Suprapubic skin (tissue), 4 donors: Measurements from ENCODE around the gene MAPK14. TPM values are rescaled to one million over a fixed set of nuclear protein-coding genes. Genes with fewer than 3 reads are reported as not detected.

ENCODE experiments used
- DNase-seq, 2 donors: peaks; one replicate each; pipeline ENCODE4 v3.0.0-alpha.2; 2019; ENCODE audit warnings: low spot score in 2 of 2
- H3K27ac ChIP-seq: fragments of 200-600 bp; sonication (generic); one replicate; pipeline ENCODE4 v1.5.1; 2019
- H3K27me3 ChIP-seq: fragments of 200-600 bp; sonication (generic); one replicate; pipeline ENCODE4 v1.5.1; 2019
- H3K36me3 ChIP-seq: fragments of 200-600 bp; sonication (generic); one replicate; pipeline ENCODE4 v1.5.1; 2019
- H3K4me1 ChIP-seq: fragments of 200-600 bp; sonication (generic); one replicate; pipeline ENCODE4 v1.5.1; 2019
- H3K4me3 ChIP-seq: fragments of 200-600 bp; sonication (generic); one replicate; pipeline ENCODE4 v1.5.1; 2019; ENCODE audit warnings: mild to moderate bottlenecking
- H3K9me3 ChIP-seq: fragments of 200-600 bp; sonication (generic); one replicate; pipeline ENCODE4 v1.5.1; 2019
- EP300 ChIP-seq: sonication (generic); formaldehyde crosslinking; IDR thresholded peaks from one replicate; pipeline ENCODE4 v1.6.1; 2017; ENCODE audit warnings: antibody characterized with exemption
- POLR2A ChIP-seq, 2 donors: fragments of 450-650 bp; IDR thresholded peaks; one replicate each; pipeline ENCODE4 v1.6.1; 2017; ENCODE audit warnings: antibody characterized with exemption in 2 of 2, mild to moderate bottlenecking in 2 of 2, moderate library complexity in 2 of 2
- POLR2AphosphoS5 ChIP-seq, 3 donors: sonication (generic); formaldehyde crosslinking; IDR thresholded peaks; one replicate each; pipeline ENCODE4 v1.6.1; 2017; ENCODE audit warnings: antibody characterized with exemption in 3 of 3
- WGBS: methylation state at CpG from one replicate; pipeline ENCODE4 v1.1.5; 2018; 5-methylcytosine and 5-hydroxymethylcytosine counted together
- total RNA-seq, 4 donors: library from RNA; depleted of rRNA; stranded (reverse); fragments of >200 nt; gene quantifications; one replicate each; pipeline ENCODE4 v1.1.0, GENCODE V29; 2016
- TF ChIP-seq, protein P1 (sequence below), 2 donors: fragments of 200-600 bp in 1 of 2; fragments of 450-650 bp in 1 of 2; sonication (generic) in 1 of 2; IDR thresholded peaks; one replicate each; pipeline ENCODE4 v1.5.1; 2016 to 2019; ENCODE audit warnings: antibody characterized with exemption in 2 of 2, mild to moderate bottlenecking in 1 of 2, moderate library complexity in 1 of 2

The MAPK14 gene
- total RNA-seq, 4 donors from 2014 or later = 51.7 to 105 (median 57.8) TPM

DNA sequence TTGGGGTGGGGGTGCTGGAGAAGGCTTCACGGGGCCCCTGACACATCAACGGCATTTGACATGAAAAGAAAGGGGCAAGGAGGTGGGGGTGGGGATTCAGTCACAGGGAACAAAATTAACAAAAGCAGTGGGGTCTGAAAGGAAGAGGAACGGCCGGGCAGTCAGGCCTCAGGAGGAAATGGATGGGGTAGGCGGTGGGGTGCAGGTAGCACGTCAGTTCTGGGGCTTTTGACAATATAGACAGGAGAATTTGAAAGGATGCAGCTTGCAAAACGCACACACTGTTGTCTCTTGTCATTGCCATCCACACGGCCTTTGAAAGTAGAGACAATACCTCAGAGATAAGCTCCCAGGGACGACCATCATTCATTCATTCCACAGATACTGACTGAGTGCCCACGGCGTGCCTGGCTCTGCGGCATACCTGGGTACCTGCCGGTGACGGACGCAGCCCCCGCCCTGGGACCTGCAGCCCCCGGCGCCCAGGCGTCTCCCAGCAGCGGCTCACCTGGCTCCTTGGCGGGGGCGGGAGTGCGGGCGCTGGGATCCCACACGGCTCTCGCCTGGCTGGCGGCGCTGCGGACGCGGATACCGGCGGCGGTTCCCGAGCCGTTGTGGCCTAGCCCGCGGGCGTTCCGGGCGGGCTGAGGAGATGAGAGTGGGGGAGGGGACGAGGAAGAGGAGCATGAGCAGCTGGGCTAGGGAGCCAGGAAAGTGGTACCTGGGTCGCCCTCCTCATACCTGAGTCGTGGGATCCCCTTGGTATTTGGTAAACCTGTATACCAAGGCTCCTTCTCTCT is 3.4 kb upstream of the MAPK14 start, which contains the start of gene SLC26A8:
TSS of gene SLC26A8 (minus strand) at position 646 of the 800 bp plus-strand sequence. CDS start 4,934 bp downstream, outside the sequence.
- 30% methylated on average over 17 of the region's 44 CpGs for WGBS
- H3K27ac ChIP-seq = no peak within 1 kb of the TSS
- no peak for DNase-seq
- no peaks in the 10 kb centered on the region for H3K9me3 ChIP-seq
- H3K36me3 ChIP-seq = no peaks in the 10 kb centered on the region
- H3K27me3 ChIP-seq = peaks cover 8% of the 10 kb centered on the region
- TF ChIP-seq EP300 (no peak), POLR2AphosphoS5 (IDR thresholded peaks at IDR 0.05) (no peak)
- peak within 1 kb of the TSS; percentile 26 for H3K4me3 ChIP-seq
- H3K4me1 ChIP-seq = peaks cover 8% of the 10 kb centered on the region

DNA sequence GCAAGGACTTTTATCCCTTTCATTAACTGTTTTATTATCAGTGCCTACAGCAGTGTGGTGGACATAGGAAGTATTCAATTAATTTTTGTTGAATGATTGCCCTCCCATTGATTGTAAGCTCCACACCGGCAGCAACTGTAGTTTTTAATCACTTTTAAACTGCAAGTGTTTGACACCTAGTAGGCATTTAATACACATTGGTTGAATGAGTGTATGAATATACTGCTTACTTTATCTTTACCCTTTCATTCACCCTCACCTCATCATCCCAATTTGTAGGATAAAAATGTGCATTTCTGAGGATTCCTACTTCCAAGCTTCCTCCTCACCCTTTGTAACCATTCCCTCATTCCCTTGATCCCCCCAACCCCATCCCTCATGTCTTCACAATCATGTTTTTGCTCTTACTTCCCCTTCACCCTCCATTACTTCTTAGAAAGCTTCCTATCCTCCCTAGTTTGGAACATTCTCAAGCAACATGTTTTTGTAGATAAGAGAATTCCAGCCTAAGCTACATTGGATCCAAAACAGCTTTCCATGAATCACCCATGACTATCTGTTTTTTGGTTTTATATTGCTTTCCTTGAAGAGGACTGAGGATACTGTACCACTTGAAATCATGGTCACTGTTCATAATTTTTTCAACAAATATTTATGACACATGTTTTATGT is 2.2 kb upstream of the MAPK14 start:
- H3K4me1 ChIP-seq = peaks cover 18% of the 10 kb centered on the region
- no peak overlapping the region for H3K4me3 ChIP-seq
- DNase-seq = no peak
- no peaks in the 10 kb centered on the region for H3K36me3 ChIP-seq
- H3K9me3 ChIP-seq = no peaks in the 10 kb centered on the region
- 93% methylated on average over 1 of the region's 1 CpG for WGBS
- TF ChIP-seq EP300 = no peak
- TF ChIP-seq, protein P1, sequence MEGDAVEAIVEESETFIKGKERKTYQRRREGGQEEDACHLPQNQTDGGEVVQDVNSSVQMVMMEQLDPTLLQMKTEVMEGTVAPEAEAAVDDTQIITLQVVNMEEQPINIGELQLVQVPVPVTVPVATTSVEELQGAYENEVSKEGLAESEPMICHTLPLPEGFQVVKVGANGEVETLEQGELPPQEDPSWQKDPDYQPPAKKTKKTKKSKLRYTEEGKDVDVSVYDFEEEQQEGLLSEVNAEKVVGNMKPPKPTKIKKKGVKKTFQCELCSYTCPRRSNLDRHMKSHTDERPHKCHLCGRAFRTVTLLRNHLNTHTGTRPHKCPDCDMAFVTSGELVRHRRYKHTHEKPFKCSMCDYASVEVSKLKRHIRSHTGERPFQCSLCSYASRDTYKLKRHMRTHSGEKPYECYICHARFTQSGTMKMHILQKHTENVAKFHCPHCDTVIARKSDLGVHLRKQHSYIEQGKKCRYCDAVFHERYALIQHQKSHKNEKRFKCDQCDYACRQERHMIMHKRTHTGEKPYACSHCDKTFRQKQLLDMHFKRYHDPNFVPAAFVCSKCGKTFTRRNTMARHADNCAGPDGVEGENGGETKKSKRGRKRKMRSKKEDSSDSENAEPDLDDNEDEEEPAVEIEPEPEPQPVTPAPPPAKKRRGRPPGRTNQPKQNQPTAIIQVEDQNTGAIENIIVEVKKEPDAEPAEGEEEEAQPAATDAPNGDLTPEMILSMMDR (IDR thresholded peaks at IDR 0.05) = no peak
- no peak for TF ChIP-seq POLR2AphosphoS5 (IDR thresholded peaks at IDR 0.05)
- no peak for TF ChIP-seq POLR2A (IDR thresholded peaks at IDR 0.05)
- H3K27ac ChIP-seq = no peak overlapping the region
- peaks cover 8% of the 10 kb centered on the region for H3K27me3 ChIP-seq

DNA sequence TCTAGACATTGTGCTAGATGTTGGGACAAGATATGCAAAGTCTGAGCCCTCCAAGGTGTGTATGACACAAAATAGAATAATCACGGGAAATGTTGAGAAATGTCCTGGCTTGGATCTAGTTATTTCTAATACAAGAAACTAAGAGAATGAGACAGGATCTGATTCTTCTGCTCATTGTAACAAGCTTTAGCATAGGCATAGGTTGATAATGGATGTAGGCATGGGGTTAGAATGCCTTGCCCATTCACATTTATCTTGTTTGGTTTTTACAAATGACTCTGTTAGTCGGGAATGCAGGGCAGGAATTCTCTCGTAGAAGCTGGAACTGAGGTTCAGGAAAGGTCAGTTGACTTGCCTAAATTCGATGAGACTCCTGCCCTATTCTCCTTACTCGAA is 1.7 kb upstream of the MAPK14 start:
- 73% methylated on average over 5 of the region's 5 CpGs for WGBS
- no peak overlapping the region for H3K27ac ChIP-seq

DNA sequence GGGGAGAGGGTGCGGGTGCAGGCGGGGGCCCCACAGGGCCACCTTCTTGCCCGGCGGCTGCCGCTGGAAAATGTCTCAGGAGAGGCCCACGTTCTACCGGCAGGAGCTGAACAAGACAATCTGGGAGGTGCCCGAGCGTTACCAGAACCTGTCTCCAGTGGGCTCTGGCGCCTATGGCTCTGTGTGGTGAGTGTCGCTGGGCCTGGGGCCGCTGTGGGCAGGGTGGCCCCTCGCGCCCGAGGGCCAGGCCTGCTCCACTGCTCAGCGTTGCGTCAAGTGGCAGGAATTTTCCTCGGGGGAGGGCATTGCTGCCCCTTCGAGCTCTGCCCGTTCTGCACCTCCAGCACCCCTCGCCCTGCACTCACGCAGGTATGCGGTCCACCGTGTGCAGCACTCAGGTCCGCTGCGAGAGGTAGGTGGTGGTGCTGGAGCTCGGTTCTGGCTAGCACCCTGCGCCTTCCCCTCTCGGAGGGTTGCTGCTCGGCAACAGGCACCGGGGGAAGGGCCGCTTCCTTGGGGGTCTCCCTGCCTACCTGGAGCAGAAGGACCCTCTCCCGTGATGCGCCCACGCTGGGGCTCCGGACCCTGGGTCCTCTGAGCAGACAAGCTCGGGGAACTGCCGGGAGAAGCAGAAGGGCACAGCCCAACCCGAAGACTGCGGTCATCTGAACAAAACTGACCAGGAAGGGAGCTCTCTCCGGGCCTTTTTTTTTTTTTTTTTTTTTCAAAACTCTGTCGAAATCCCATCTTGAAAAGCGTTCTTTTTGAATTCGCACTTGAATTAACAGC is 674 bp downstream of the MAPK14 start:
- H3K27me3 ChIP-seq = peaks cover 8% of the 10 kb centered on the region
- H3K4me1 ChIP-seq = peaks cover 44% of the 10 kb centered on the region
- WGBS = 2% methylated on average over 19 of the region's 44 CpGs
- TF ChIP-seq, protein P1 (IDR thresholded peaks at IDR 0.05) = no peak
- TF ChIP-seq EP300 = no peak
- no peak for TF ChIP-seq POLR2AphosphoS5 (IDR thresholded peaks at IDR 0.05)
- TF ChIP-seq POLR2A (IDR thresholded peaks at IDR 0.05) = no peak
- peak in 1 of 2 donors; percentile 73 for DNase-seq
- peak overlapping the region; percentile 98 for H3K27ac ChIP-seq
- no peaks in the 10 kb centered on the region for H3K9me3 ChIP-seq
- no peaks in the 10 kb centered on the region for H3K36me3 ChIP-seq
- peak overlapping the region; percentile 99 for H3K4me3 ChIP-seq

More for the DNA sequence above, 1.7 kb upstream of the MAPK14 start:
- Histone ChIP-seq H3K36me3 (no peaks in the 10 kb centered on the region), H3K9me3 (no peaks in the 10 kb centered on the region), H3K27me3 (peaks cover 8% of the 10 kb centered on the region), H3K4me1 (peaks cover 23% of the 10 kb centered on the region), H3K4me3 (no peak overlapping the region)
- no peak for DNase-seq
- TF ChIP-seq EP300 (no peak), POLR2A (IDR thresholded peaks at IDR 0.05) (no peak), POLR2AphosphoS5 (IDR thresholded peaks at IDR 0.05) (no peak)
- TF ChIP-seq, protein P1 (IDR thresholded peaks at IDR 0.05) = no peak

DNA sequence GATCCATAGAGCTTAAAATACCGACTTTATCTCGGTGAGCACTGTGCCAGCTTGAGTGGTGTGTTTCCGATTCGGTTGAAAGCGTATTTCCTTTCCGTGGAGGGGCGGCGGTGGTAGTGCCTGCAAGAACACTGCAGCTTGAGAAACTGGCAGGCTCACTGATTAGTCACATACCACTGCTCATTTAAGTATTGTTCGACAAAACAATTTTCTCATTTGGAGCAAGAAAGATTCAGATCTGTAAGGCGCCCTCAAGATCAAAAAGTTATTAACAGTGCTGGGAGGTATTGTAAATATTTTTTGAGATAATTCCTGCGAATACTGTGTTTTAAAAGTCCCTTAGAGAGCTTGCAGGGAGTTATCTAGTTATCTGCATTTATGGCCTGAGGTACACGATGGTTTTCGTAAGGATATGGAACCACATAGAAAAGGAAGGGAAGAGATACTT is 1.3 kb downstream of the MAPK14 start:
- Histone ChIP-seq H3K9me3 (no peaks in the 10 kb centered on the region), H3K27me3 (peaks cover 6% of the 10 kb centered on the region), H3K4me3 (peak overlapping the region; percentile 99), H3K36me3 (no peaks in the 10 kb centered on the region), H3K27ac (peak overlapping the region; percentile 98), H3K4me1 (peaks cover 50% of the 10 kb centered on the region)
- peak; percentile 82 to 87 for DNase-seq
- WGBS = 1% methylated on average over 13 of the region's 13 CpGs
- TF ChIP-seq POLR2A (IDR thresholded peaks at IDR 0.05) (no peak), POLR2AphosphoS5 (IDR thresholded peaks at IDR 0.05) (peak in 1 of 3 donors; percentile 16)
